ENCODE data around the gene SIM1. TPM values are rescaled to one million over a fixed set of nuclear protein-coding genes. Genes with fewer than 3 reads are reported as not detected.

Gene SIM1
- under 1 TPM in 2 of 5 donors, not detected in 3; 0.06 to 0.08 TPM for polyA plus RNA-seq (ENCODE audit: insufficient read depth in 1 of 5, insufficient read length in 5 of 5, low replicate concordance in 1 of 5)
- long read RNA-seq, donor 1, result 0 reads
- long read RNA-seq, donor 2, result 0 reads
- long read RNA-seq, donor 3, result 0 reads
- long read RNA-seq, donor 4, result 0 reads
- long read RNA-seq, donor 5, result 0 reads
- long read RNA-seq, donor 6, result 0 reads
- long read RNA-seq, donor 7, result 0 reads
- long read RNA-seq, donor 8, result 0 reads

- peak; percentile 67 for DNase-seq
Observed at GRCh38 chr6:100464903-100465700, at the start of gene SIM1. SIM1 (minus strand) TSS chr6:100464921; CDS start chr6:100463468, 1,453 bp downstream.

- DNase-seq, result no peak
Observed at GRCh38 chr6:100512203-100512862, 47.6 kb upstream of the SIM1 start.

DNA sequence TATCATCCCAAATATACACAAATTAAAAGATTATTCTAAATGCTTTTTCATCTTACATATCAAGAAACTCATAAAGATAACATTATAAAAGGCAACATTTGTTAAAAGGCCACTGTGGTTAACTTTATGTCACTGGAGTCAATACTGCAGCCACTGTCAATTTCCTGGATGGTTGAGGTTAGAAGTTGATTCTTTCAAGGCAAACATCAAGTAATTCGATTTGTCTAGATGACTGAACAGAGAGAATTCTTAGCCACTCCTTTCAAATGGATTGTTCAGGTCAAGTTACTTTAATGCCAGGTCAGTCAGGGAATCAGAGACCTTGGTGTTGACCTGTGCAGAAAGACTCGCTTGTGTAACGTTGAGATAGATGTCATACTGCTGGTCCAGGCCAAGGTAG, 44.4 kb upstream of the SIM1 start:
- no peak for DNase-seq

GRCh38 chr6:100506651-100507050, 41.9 kb upstream of the SIM1 start:
- no peak for DNase-seq

DNA sequence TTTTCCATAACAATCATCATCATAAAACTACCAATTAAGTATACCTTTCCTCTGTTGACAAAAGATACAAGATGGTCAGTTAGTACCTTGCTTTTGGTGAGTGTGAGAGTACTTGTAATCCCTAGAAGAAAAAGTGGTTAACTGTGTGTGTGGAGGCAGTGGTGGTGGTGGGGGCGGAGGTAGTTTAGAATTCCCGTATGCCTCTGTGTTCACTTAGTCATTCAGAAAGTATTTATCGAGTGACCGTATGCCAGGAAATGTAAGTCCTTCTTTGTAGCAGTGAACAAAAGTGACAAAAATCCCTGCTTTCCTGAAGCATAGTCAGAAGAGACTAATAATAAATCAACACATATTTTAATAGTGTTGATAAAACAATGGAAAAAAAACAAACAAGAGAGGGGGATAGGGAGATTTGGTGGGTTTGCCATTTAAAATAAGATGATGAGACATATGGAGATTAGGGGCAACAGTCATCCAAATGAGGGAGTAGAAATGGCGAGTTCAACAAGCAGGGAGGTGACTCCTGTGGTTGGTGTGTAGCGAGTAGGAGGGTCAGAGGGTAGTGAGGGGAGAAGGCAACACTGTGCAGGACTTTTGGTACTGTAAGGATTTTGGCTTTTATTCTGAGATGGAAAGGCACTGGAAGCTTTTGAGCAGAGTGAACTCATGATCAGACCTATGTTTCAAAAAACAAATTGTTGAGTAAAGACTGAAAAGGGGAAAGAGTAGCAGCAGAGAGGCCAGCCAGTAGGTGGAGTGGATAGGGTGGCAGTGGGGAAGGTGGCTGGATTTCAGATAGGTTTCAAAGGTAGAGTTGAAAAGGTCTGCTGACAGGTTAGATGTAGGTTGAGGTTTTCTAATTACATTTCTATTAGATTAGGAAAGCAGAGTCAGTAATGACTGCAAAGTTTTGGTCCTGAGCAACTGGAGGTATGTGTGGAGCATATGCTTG, 40.3 kb upstream of the SIM1 start:
- DNase-seq, result no peak

GRCh38 chr6:100503043-100503705, 38.5 kb upstream of the SIM1 start:
- DNase-seq, result no peak

GRCh38 chr6:100493206-100493888, 28.6 kb upstream of the SIM1 start:
- DNase-seq, result no peak

DNA sequence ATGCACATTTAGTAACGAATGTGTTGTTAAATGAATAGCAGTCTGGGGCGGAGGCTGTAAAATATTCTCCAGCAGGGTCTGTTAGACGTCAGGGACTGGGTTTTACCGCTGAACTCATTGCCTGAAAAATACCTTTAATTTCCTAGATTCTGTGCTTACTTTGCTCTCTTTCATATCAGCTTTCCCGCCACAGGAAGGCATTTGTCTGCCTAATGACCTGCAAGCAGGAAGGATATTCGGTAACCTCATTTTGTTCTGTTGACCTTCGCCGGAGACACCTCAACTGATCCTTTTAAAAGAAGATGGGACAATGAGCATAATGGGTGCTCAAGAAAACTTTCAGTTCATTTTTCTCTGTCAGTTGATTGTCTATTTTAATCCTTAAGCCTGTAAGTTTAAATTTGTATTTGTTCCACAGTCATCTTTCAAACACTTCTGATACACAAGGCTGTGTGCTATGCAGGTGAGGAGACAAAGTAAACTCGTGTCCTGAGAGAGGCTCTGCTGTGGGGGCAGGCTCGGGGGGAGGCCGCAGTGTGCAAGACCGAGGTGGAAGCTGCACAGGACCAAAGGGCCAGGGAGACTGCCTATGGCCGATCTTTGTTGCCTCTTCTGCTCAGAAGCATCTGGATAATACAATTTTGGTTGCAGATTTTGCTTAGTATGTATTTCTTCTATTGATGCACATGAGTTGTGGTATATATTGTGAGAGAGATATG, 27.4 kb upstream of the SIM1 start:
- no peak for DNase-seq

DNA sequence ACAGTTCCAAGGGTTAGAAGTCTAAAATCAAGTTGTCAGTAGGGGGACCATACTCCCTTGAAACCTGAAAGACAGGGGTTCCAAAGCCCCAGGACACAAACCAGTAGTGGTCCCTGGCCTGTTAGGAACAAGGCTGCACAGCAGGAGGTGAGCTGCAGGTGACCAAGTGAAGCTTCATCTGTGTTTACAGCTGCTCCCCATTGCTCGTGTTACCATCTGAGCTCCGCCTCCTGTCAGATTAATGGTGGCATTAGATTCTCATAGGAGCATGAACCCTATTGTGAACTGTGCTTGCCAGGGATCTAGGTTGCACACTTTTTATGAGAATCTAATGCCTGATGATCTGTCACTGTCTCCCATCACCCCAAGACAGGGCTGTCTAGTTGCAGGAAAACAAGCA, 25.3 kb upstream of the SIM1 start:
- no peak for DNase-seq

DNA sequence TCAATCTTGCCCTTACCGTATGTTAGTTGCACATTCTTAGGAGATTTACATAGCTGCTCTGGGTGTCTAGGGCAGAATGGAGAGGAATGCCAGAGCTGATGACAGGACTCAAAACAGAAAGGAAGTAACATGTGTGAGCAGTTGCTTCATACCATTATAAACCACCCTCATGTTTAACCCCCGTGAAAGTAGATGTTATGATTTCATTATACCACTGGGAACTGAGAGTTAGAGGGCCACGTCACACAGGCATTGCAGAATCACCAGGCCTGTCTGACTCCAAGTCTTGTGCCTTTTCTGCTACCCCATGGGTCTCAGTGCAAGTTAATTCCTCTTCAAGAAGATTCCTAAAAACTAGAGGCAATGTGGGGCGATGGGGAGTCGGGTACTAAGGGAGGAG, 23.5 kb upstream of the SIM1 start:
- no peak for DNase-seq

DNA sequence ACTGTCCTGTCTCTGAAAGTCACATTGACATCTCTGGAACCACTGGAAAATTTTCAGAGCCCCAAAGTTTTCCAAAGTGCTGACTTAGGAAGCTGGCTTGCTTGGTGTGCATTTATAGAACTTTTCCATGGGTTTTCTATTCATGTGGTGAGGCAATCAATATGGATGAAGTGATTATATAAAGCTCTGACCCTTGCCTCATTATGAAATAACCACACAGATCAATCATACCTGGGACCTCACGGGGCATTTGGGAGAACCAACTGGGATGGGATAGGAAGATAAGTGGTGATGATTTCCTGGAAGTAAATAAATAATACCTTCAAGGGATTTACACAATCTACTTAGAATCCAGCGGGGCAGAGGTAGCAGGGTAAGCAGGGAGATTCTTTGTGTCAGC, 22.9 kb upstream of the SIM1 start:
- no peak for DNase-seq

- no peak for DNase-seq
Observed at GRCh38 chr6:100485268-100485667, 20.5 kb upstream of the SIM1 start.

DNA sequence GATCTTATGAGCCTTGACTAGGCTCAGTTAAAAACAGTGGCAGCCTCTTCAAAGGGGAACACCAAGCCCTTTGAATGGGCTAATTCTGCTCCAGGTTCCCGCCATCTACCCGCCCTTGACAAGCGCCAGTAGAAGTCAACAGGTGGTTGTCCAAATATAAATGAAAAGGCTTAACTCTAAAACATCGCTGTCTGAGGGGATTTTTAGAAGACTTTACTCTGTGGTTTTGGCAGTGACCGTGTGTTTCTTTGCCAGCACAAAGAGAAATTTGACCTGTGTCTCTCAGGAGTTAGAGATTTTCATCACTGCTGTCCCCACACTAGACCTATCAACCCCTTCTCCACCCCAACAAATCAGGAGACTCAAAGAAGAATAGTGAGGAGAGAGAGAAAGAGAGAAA, 19.8 kb upstream of the SIM1 start:
- no peak for DNase-seq

GRCh38 chr6:100482698-100483097, 18.0 kb upstream of the SIM1 start:
- no peak for DNase-seq

- no peak for DNase-seq
Observed at GRCh38 chr6:100479179-100480035, 14.7 kb upstream of the SIM1 start.

DNA sequence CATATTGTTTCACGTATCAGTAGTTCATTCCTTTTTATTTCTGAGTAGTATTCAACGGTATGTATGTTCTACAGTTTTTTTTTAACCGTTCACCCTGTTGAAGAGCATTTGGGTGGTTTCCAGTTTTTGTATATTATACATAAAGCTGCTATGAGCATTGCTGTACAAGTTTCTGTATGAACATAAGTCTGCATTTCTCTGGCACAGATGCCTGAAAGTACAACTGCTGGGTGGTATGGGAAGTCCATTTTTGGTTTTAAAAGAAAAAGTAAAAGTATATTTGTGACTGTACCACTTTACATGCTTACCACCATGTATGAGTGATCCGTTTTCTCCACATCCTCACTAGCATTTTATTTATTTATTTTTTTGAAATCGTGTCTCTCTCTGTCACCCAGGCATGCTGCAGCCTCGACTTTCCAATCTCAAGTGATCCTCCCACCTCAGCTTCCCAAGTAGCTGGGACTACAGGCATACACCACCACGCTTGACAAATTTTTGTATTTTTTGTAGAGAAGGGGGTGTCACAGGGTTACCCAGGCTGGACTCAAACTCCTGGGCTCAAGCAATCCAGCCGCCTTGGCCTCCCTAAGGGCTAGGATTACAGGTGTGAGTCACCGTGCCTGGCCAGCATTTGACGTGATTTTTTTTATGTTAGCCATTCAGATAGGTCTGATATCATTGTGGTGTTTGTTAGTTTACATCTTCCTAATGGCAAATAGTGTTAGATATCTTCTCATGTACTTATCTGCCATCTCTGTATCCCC, 11.0 kb upstream of the SIM1 start:
- DNase-seq, result no peak

DNA sequence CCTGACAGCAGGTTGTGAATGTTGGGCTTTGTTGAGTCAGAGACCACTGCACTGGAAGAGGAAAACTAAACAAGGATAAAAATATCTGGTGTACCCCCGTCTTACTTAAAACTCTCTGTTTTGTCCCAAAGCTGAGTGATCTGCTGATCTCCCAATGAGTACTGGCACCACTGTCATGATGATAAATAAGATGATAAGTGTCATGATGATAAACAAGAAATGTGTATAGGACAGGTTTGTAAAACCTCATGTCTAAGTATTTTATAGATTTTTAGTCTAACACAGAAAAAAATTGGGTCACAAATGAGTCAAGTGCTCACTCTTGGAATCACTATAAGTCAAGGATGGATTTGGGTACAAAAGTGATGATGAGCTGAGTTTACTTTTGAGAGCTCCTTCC, 8.5 kb upstream of the SIM1 start:
- no peak for DNase-seq

DNA sequence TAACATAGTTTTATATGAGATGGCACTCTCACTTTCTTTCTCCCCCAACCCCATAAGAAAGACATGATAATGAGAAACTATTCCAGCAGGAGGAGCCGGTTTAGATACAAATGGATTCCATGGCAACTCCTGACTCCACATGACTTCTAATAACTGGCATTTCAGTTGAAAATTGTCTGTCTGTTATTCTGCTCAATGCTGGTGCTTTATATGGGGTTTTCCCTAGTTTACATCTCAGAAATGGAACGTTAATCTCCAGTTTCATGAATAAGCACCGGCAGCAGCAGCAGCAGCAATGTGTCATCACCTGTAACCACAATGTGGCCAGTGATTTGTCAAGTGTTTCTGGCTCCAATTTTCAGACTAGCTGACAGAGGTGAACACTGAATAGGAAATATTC, 8.0 kb upstream of the SIM1 start:
- DNase-seq, result no peak

Data from right lung (tissue), 10 donors.